GM18511 (cell line): ENCODE data around the gene ADGRG2.
"Not testable (repeated sequence)": the region's sequence is repeated elsewhere in the genome, so short reads cannot be mapped to it uniquely, and the experiment has no call there.

Experiments used
- ATAC-seq: cut with Tn5 transposase; IDR thresholded peaks from one replicate; pipeline ENCODE4 v1.9.1; 2021; ENCODE audit warnings: mild to moderate bottlenecking, moderate library complexity; ENCODE audit not compliant: unreplicated experiment

ADGRG2 gene

DNA sequence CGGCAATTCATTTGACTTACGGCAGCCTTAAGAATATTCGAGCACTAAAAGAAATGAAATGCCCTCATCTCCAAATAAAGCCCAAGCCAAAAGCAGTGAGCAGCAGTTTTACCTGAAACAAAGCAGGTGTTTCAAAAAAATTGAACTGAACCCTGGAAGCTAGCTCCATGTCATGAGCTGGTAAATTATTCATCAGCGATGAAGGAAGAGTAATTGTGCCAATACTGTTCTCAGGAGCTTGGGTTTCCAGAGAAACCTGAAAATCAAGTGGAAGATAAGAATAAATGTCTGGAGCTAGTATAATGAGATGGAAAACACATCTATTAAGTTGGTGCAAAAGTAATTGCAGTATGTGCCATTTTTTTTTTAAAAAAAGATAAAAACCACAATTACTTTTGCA lies 114.4 kb downstream of the ADGRG2 start:
- ATAC-seq = no peak

- ATAC-seq = no peak
Measured at GRCh38 chrX:19007011-19007410, 115.3 kb downstream of the ADGRG2 start.

DNA sequence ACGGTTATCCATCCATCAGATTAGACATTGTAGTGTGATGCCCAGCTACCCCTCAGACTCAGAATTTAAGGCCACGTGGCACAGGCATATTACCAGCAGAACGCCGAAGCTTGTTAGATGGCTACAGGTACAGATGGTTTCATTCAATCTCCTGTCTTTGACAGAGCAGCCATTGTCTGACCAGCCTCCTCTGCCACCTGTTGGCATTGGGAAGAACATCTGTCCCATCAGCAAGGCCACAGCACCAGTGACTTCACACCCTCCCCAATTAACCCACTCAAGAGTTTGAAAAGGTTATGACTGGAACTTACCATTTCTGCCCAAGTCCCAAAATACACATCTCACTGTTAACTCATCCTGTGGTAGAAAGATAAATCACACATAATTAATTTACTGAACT lies 116.4 kb downstream of the ADGRG2 start:
- ATAC-seq = no peak

DNA sequence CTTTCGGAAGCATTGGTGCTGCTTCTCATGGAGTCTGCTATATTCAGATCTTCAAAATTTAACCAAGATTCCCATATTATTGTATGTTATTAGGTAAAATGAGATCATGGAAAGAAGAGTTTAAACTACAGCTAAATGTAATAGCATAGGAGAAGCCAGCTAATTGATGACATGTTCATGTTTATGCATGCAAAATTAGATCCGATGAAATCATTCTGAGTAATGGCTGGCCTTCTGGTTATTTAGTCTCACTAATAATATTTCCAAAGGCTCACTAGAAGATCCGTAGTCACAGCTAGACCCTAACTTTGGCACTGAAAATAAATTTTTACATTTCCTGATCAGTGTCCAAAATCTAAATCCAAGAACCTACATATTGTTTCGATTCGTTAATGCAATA lies 118.5 kb downstream of the ADGRG2 start:
- no peak for ATAC-seq

DNA sequence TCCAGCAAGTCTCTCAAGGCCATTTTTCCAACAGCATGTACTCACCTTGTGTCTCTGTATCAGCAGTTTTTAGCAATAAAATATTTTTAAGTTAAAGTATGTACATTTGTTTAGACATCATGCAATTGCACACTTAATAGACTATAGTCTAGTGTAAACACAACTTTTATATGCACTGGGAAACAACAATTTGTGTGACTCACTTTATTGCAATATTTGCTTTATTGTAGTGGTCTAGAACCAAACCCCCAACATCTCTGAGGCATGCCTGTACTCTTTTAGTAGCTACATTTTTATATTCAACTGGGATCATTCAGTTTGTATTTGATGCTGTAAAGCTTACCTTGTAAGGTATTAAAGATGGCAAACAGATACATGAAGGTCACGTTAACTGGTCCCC lies 123.6 kb downstream of the ADGRG2 start:
- no peak for ATAC-seq

DNA sequence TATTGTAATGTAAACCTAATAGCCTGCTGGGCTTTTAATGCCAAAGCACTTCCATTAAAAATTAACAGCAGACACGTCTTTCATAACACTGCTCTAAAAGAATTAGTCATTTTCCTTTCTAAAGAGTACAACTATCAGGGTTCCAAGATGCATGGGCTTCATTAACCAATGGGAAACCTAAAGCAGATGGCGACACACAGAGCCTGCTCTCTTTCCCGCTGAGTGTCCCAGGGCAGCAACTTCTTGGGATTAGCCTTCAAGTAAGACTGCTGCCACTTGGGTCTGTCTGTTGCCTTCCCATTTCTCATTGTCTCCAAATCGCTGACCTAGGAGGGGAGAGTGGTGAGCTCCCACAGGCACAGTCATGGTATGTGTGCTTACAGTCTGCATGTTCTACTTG lies 124.4 kb downstream of the ADGRG2 start:
- ATAC-seq = no peak

DNA sequence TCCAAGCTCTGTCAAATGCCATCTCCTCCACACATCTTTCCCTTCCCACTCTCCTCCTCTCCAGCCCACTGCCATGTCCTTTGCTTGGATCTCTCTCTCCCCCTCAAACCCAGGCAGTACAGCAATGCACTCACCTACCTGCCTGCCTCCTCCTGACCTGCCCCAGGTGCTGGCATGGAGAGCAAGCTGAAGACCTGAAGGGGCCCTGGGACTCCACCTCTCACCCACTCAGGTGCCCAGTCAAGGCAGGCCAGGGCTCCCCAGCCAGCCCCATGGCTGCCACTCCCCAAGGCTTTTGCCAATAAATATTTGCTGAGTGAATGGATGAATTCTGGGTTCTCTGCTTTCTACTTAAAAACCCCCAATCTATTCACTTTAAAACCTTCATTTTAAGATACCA lies 125.7 kb downstream of the ADGRG2 start:
- no peak for ATAC-seq

DNA sequence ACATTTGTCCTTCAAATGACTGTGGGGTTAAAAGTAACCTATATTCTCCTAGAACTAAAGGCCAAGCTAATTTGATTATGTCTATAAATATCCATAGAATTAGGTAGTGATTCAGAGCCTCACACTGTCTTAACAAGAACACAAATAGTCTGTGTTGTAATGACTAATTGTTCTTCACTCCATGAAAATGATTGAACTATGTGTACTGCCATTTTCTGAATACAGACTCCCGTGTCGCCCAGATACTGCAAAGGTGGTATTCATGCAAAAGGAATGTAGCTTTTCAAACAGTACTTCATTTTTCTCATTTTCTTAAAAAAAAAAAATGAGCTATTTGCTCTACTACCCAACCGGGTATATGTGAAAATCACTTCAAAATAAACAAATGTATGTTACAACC lies 127.0 kb downstream of the ADGRG2 start:
- ATAC-seq = no peak

DNA sequence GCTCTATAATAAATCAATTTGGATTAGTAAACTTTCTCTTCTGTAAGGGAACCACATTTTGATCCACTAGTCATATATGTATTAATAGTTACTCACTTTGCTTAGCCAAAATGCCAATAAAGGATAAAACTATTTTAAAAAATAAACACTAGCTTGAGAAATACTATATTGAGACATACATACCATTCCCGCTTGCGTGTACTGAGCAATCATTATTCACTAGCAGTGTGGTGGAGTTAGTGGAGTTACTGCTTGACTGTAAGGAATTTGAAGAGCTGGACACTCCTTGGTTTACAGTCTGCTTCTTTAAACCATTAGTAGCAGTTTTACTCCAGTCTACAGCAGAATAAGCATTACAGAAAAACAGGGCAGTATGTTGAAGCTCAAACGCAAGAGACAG lies 127.6 kb downstream of the ADGRG2 start:
- no peak for ATAC-seq

DNA sequence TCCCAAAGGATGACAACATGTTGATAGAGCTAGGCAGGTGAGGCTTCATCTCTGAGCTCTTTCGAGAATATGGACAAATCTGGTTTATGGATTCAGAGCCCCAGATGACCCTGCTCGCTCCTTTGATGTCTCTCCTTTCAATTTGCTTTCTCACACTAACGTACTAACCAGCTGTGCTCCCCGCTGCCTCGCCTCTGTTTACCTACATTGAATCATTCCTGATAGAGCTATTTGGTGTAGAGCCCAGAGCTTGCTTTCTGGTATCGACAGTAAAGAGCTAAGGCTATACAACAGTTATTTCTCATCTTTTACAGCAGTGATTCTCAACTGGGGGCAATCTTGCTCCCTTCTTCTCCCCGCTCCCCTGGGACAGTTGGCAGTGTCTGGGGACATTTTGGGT lies 129.4 kb downstream of the ADGRG2 start:
- no peak for ATAC-seq

DNA sequence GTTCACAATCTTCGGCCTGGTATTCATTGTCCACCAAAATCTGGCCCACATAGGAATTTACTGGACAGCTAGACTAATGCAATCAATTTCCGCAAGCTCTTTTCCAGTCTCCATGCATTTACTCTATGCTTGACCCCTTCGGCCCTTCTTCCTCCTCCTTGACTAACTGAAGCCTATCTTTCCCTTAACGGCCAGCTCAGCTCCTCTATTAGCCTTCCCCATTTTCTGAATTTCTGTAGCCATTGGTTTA lies 137.2 kb downstream of the ADGRG2 start:
- ATAC-seq = no peak

DNA sequence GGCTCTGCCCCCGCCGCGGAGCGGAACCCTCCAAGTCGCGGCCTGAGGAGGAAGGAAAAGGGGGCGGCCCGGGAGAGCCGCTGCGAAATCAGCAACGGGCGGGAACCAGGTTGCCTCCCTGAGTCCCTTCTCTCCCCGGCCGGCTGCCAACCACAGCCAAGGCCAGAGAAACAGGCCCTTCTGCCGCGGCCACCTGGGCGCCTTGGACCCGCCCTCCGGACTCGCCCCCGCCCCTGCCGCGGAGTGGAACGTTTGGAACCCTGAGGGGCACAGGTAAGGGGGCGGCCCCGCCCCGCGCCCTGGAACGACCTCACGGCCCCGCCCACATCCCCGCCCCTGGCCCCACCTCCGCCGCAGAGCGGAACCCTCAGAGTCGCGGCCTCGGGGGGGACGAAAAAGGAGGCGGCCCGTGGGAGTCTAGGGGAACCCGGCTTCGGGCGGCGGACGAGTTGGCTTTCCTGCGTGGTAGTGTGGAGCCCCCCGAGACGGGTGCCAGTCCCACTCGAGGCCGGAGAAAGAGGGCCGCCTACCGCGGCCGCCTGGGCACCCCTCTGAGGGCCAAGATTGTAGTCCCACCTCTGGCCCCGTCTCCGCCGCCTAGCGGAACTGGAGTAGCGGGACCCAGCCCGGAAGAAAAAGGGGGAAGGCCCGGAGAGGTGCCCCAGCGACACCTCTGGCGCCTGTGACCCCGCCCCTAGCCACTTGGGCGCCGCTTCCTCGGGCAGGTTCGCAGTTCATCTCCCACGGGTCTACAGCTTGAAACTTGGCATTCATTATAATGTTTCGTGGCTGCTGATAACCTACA lies 137.7 kb downstream of the ADGRG2 start:
- peak; percentile 88 for ATAC-seq

DNA sequence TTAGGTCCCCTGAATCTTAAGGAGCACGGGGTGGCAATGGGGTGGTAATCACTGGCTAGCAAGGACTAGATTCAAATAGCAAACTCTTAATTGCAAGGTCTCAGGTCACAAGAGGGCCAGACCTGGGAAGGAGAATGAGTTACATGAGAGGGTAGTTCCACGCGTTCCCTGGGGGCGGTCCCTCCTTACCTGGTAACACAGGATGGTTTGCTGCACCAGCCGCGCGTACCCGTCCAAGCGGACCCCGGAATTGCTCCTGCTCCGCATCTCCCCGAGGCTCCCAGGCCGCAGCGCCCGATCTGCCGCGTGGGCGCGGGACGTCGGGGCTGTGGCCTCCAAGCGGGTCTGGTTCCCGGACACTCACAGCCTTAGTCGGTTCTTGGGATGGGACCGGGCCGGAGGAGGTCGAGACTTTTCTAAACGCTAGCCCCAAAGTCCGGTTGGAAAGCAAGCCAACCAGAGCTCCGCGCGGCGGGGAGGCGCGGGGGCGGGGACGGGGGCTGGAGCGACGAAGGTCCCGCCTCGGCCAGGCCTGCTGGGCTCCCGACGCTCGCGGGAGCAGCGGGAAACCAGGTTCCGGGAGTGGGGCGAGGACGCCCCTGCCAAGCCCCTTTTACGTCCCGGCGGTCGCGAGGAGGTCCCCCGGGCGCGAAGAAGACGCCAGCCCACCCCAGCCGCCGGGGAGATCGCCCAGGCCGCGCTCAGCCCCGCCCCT lies 138.4 kb downstream of the ADGRG2 start, which contains the start of gene PHKA2:
Gene PHKA2 (minus strand): TSS at position 449 of the 715 bp plus-strand sequence. CDS start 182 bp downstream, at position 267.
- ATAC-seq = peak; percentile 52

- no peak for ATAC-seq
Measured at GRCh38 chrX:18981124-18981807, 141.0 kb downstream of the ADGRG2 start.

- not testable (repeated sequence) for ATAC-seq
Measured at GRCh38 chrX:18980262-18980661, 142.0 kb downstream of the ADGRG2 start.

DNA sequence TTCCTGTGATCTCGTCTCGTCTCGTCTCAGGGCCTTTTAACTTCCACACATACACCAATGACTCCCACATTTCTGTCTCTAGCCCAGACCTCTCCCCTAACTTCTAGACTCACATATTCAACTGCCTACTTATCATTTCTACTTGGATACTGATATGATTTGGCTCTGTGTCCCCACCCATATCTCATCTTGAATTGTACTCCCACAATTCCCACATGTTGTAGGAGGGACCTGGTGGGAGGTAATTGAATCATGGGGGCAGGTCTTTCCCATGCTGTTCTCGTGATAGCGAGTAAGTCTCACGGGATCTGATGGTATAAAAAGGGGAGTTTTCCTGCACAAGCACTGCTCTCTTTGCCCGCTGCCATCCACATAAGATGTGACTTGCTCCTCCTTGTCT lies 147.3 kb downstream of the ADGRG2 start:
- no peak for ATAC-seq

GRCh38 chrX:18973527-18974192 lies 148.6 kb downstream of the ADGRG2 start:
- no peak for ATAC-seq

DNA sequence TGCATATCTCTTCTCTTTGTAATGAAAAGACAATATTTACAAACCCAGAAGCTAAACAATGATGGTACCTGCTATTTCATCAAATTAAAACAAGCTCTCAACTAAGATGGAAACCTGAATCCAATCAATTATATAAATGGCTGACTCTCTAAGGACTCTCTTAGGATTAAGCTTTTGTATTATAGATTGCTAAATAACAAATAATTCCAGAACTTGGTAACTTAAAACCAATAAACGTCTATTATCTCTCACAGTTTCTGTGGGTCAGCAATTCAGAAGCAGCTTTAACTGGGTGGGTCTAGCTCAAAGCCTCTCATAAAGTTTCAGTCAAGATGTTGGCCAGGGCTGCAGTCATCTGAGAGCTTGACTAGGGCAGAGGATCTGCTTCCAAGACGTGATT lies 150.8 kb downstream of the ADGRG2 start:
- no peak for ATAC-seq

DNA sequence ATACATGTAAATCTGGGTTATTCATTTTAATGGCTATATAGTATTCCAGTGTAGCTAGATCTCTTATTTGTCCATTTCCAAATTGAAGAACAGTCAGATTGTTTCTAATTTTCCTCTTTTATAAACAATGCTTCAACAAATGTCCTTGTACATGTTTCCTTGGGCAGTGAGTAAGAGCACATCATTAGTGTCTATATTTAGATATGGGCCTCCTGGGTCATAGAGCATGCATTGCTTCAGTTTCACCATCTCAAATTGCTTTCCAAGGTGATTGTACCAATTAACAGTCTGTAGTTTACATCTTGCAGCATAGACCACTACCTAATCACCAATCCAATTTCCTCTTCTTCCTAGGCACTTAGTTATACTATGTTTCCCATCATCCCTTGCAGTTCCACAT lies 151.8 kb downstream of the ADGRG2 start:
- no peak for ATAC-seq

DNA sequence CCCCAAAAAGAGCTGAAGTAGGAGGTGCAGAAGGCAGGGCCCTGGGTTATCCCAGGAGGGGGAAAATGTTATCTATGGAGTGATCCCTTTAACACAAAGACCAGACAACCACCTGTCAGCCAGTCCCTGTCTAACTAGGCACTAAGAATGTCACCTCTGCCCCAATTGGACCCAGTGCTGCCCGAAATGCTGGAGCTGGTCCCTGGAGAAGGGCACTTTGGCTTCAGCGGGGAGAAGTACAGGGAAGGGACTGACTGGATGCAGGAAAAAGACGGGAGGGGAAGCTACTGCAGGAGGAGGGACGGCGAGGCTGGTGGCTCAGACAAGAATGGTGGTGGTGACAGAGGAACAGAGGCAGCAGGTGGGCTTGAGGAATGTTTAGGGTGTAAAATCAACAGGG lies 155.6 kb downstream of the ADGRG2 start:
- ATAC-seq = no peak

DNA sequence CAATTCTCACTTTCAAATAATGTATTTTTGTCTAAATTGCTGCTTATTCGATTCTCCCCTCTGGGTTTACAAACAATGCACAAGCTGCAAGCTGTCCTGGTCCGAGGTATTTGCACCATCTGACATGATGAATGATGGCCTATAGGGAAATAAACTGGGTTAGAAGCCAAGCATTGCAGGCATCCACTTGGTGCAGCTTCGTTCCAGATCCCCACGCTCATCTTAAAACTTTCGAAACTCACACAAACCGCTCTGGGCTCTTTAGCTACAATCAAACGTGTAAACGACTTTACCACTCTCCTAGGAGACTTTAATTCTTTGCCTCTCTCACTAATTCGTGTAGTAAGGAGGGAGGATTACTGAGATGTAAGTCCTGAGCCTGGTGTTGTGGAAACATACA lies 157.4 kb downstream of the ADGRG2 start:
- ATAC-seq = no peak

GRCh38 chrX:18964026-18964425 lies 158.2 kb downstream of the ADGRG2 start:
- no peak for ATAC-seq
